ENCODE measurements around the gene PRAC1. TPM values are rescaled to one million over a fixed set of nuclear protein-coding genes. Genes with fewer than 3 reads are reported as not detected.

The PRAC1 gene
- total and polyA plus RNA-seq, 11 donors: not detected

DNA sequence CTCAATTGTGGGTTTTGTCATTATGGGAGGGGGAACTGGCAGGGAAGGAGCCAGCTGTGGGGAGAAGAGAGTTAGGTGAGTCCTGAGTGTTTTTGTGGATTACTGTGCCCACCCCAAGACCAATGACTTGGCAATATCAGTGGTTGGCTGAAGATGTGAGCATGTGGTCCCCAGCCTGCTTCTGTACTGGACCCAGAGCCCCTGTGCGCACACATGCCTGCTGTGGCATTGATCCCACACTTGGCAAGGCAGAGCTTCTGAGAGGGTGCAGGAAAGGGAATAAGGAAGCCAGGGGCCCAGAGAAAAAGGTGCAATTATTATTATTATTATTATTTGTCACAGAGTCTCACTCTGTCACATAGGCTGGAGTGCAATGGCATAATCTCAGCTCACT, 1.3 kb downstream of the PRAC1 start:
- TF ChIP-seq, protein P1, sequence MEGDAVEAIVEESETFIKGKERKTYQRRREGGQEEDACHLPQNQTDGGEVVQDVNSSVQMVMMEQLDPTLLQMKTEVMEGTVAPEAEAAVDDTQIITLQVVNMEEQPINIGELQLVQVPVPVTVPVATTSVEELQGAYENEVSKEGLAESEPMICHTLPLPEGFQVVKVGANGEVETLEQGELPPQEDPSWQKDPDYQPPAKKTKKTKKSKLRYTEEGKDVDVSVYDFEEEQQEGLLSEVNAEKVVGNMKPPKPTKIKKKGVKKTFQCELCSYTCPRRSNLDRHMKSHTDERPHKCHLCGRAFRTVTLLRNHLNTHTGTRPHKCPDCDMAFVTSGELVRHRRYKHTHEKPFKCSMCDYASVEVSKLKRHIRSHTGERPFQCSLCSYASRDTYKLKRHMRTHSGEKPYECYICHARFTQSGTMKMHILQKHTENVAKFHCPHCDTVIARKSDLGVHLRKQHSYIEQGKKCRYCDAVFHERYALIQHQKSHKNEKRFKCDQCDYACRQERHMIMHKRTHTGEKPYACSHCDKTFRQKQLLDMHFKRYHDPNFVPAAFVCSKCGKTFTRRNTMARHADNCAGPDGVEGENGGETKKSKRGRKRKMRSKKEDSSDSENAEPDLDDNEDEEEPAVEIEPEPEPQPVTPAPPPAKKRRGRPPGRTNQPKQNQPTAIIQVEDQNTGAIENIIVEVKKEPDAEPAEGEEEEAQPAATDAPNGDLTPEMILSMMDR (IDR thresholded peaks at IDR 0.05): no peak
- no peak for TF ChIP-seq POLR2A (IDR thresholded peaks at IDR 0.05)
- no peaks in the 10 kb centered on the region for H3K9me3 ChIP-seq
- peaks cover 78 to 100% (median 100%) of the 10 kb centered on the region in 9 donors for H3K27me3 ChIP-seq
- no peak for ATAC-seq
- WGBS, 4 donors: 45 to 85% (median 73%) methylated on average over 1 of the region's 1 CpG
- no peaks in the 10 kb centered on the region for H3K36me3 ChIP-seq
- H3K27ac ChIP-seq: no peak overlapping the region
- intact Hi-C loops (cut with DNase I): loop anchor here in 5 of 10 donors (5.0 to 10.0 kb wide), 4 partner anchors 71 to 284 kb away; no protein-coding TSS in a partner anchor
- peaks cover 0 to 38% (median 13%) of the 10 kb centered on the region in 12 donors for H3K4me1 ChIP-seq
- no peak overlapping the region for H3K4me3 ChIP-seq
- no peak for DNase-seq

DNA sequence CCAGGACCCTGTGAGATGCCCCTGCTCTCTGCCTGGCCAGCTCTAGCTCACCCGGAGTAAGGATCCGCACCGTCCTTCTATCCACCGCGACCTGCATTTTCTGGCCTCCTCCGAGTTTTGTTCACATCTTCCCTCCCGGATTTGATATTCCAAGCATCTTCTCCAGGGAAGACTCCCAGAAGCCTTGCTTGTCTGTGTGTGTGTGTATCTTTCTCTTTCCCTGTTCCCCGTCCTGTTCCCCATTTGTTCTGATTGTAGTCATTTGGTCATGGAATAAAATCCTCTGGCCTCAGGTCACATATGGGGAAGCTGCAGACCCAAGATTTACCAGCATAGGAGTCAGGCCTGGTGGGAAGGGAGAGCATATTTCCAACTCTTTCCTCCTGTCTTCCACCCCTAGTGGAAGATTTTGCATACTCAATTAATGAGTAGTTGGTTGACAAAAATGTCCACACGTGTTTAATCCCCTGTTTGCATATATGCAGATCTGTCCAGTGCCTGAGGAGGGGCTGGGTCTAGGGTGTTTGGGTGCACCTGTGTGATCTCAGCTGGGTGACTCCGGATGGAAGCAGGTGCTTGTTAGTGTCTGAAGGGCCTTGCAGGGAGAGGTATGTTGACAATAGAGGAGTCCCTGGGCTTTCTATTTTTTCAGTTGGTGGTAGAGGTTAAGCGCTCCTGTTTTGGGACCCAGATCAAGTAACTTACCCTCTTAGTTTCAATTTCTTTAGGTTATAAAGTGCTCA, 1.9 kb downstream of the PRAC1 start:
- intact Hi-C loops (cut with DNase I): loop anchor here in 5 of 10 donors (5.0 to 10.0 kb wide), 4 partner anchors 72 to 284 kb away; no protein-coding TSS in a partner anchor
- H3K36me3 ChIP-seq: no peaks in the 10 kb centered on the region
- H3K27ac ChIP-seq: no peak overlapping the region
- H3K4me3 ChIP-seq: no peak overlapping the region
- peaks cover 79 to 100% (median 100%) of the 10 kb centered on the region in 9 donors for H3K27me3 ChIP-seq
- H3K9me3 ChIP-seq: no peaks in the 10 kb centered on the region
- H3K4me1 ChIP-seq: peaks cover 0 to 37% (median 13%) of the 10 kb centered on the region in 12 donors
- ATAC-seq (no peak), DNase-seq (no peak)
- WGBS, 4 donors: 16 to 29% (median 19%) methylated on average over 11 of the region's 11 CpGs
- no peak for TF ChIP-seq POLR2A (IDR thresholded peaks at IDR 0.05)
- TF ChIP-seq, protein P1 (IDR thresholded peaks at IDR 0.05): no peak

DNA sequence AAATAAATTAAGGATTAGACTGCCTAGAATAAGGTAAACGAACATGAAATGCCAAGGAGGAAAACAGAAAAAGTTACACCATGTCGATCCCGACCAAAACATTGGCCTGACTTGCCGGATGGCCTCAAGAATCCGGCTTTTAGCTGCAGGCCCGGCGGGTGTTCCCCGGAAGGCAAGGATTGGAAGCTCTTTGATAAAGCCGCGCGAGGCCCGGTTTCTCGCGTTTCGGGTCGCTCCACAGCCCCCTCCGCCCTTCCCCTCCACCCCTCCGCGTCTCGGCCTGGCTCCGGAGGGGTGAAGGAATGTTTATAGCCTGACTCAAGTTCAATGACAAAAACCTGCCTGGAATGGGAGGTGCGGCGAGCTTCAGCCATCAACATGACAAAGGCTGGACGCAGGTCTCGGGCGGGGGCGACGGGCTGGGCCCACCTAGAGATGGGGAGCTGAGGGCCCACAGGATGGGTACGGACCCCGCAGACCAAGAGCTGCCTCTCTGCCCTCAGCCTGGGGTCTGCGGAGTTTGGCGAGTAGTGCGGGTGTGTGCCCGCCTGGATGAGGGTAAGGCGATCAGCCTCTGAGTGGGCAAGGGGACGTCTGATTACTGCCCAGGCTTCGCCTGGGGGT, 2.6 kb downstream of the PRAC1 start:
- DNase-seq (no peak), ATAC-seq (no peak)
- intact Hi-C loops (cut with DNase I): loop anchor here in 5 of 10 donors (5.0 to 10.0 kb wide), 4 partner anchors 73 to 285 kb away; no protein-coding TSS in a partner anchor
- H3K4me3 ChIP-seq: no peak overlapping the region
- TF ChIP-seq POLR2A (IDR thresholded peaks at IDR 0.05): no peak
- TF ChIP-seq, protein P1 (IDR thresholded peaks at IDR 0.05): no peak
- H3K9me3 ChIP-seq: no peaks in the 10 kb centered on the region
- peaks cover 0 to 30% (median 9%) of the 10 kb centered on the region in 12 donors for H3K4me1 ChIP-seq
- no peak overlapping the region for H3K27ac ChIP-seq
- peaks cover 72 to 100% (median 100%) of the 10 kb centered on the region in 9 donors for H3K27me3 ChIP-seq
- H3K36me3 ChIP-seq: no peaks in the 10 kb centered on the region
- 5 to 8% (median 7%) methylated on average over 30 to 37 of the region's 37 CpGs for WGBS, 4 donors
